BJ (cell line): Measurements from ENCODE around the gene FSD1. TPM values are rescaled to one million over a fixed set of nuclear protein-coding genes. Genes with fewer than 3 reads are reported as not detected.

Source experiments
- CTCF ChIA-PET: fragments of 350-600 bp; formaldehyde crosslinking; extraction: SDS; loops from one replicate; lab custom pipeline; 2021; ENCODE audit warnings: antibody characterized with exemption, inconsistent platforms; lab: Yijun Ruan, JAX
- POLR2A ChIA-PET: fragments of 300-600 bp; sonication (Branson Sonifier 250); formaldehyde crosslinking; extraction: SDS; loops from one replicate; lab custom pipeline; 2021; ENCODE audit warnings: antibody characterized with exemption; lab: Charles Lee
- DNase-seq: peaks from one replicate; pipeline ENCODE4 v3.0.0-alpha.2; 2011; ENCODE audit warnings: low read depth
- H3K27me3 ChIP-seq: 2 replicates; pipeline ENCODE4 v1.6.0; 2011; ENCODE audit warnings: low read length; ENCODE audit not compliant: control insufficient read depth, insufficient read depth
- H3K36me3 ChIP-seq: 2 replicates; pipeline ENCODE4 v1.5.1; 2011; ENCODE audit warnings: low read length; ENCODE audit not compliant: control insufficient read depth, insufficient read depth
- H3K4me3 ChIP-seq: 2 replicates; pipeline ENCODE4 v1.5.1; 2011; ENCODE audit warnings: low read depth, mild to moderate bottlenecking, control low read depth, low read length
- CTCF ChIP-seq: IDR thresholded peaks from 2 replicates; pipeline ENCODE4 v1.5.1; 2011; ENCODE audit warnings: low read depth, mild to moderate bottlenecking, control low read depth, inconsistent platforms, low read length, moderate library complexity; ENCODE audit not compliant: insufficient read depth
- polyA plus RNA-seq: library from polyadenylated mRNA; depleted of rRNA; stranded (reverse); fragments of >200 nt; gene quantifications from 2 replicates; pipeline ENCODE4 v1.2.3, GENCODE V29; 2011

Gene FSD1
- polyA plus RNA-seq, 1 experiment = 11.9 TPM

- CTCF ChIA-PET = interaction anchor here (1.1 to 5.7 kb wide), 3 partner anchors 9 to 12 kb away, joined by 3 to 49 read pairs (median 3); no protein-coding TSS in a partner anchor
- DNase-seq = no peak
- TF ChIP-seq CTCF = no peak
- no peaks in the 10 kb centered on the region for H3K27me3 ChIP-seq
- H3K4me3 ChIP-seq = no peak overlapping the region
- POLR2A ChIA-PET = no interaction called here
- H3K36me3 ChIP-seq = peaks cover 54% of the 10 kb centered on the region
Measured at GRCh38 chr19:4365341-4365740, 60.9 kb downstream of the FSD1 start.

- no peaks in the 10 kb centered on the region for H3K27me3 ChIP-seq
- CTCF ChIA-PET = interaction anchor here (0.8 to 5.7 kb wide), 4 partner anchors 8 to 34 kb away, joined by 3 to 49 read pairs (median 3); partner anchors contain the start of gene SH3GL1
- H3K36me3 ChIP-seq = peaks cover 47% of the 10 kb centered on the region
- no peak overlapping the region for H3K4me3 ChIP-seq
- TF ChIP-seq CTCF = no peak
- POLR2A ChIA-PET = no interaction called here
- DNase-seq = no peak
Measured at GRCh38 chr19:4365791-4366665, 61.6 kb downstream of the FSD1 start.

- Histone ChIP-seq H3K36me3 (peaks cover 43% of the 10 kb centered on the region), H3K27me3 (no peaks in the 10 kb centered on the region), H3K4me3 (no peak overlapping the region)
- CTCF ChIA-PET = interaction anchor here (0.8 to 5.7 kb wide), 3 partner anchors 14 to 34 kb away, joined by 3 to 49 read pairs (median 4); partner anchors contain the start of gene SH3GL1
- DNase-seq = no peak
- POLR2A ChIA-PET = no interaction called here
- no peak for TF ChIP-seq CTCF
Measured at GRCh38 chr19:4366666-4367335, 62.4 kb downstream of the FSD1 start.

- Histone ChIP-seq H3K4me3 (no peak overlapping the region), H3K27me3 (no peaks in the 10 kb centered on the region), H3K36me3 (peaks cover 38% of the 10 kb centered on the region)
- ChIA-PET POLR2A (no interaction called here), CTCF (interaction anchor here (1.6 kb wide), 1 partner anchor 15 kb away, joined by 4 read pairs; no protein-coding TSS in a partner anchor)
- no peak for TF ChIP-seq CTCF
- no peak for DNase-seq
Measured at GRCh38 chr19:4367336-4367723, 62.9 kb downstream of the FSD1 start.

GRCh38 chr19:4367781-4368127 is 63.4 kb downstream of the FSD1 start:
- POLR2A ChIA-PET = no interaction called here
- peaks cover 34% of the 10 kb centered on the region for H3K36me3 ChIP-seq
- CTCF ChIA-PET = interaction anchor here (1.6 kb wide), 1 partner anchor 15 kb away, joined by 4 read pairs; no protein-coding TSS in a partner anchor
- TF ChIP-seq CTCF = no peak
- H3K4me3 ChIP-seq = no peak overlapping the region
- H3K27me3 ChIP-seq = no peaks in the 10 kb centered on the region
- no peak for DNase-seq
